Measurements from ENCODE around the gene GPR176.

DNA sequence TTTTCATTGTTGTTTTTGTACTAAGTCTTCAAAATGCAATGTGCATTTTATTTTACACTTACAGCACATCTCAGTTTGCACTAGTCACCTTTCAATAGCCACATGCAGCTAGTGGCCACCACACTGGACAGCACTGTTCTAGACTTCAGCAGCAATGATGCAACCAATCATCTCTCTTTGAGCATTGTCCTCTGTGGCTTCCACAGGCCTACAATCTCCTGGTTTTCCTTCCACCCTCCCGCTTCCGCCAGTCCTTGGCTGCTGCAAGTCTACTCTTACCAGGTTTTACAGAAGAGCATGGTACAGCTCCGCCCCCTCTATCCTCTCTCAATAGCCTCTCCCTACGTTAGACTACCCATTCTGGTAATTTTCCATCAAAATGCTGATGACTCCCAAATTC, 112.3 kb downstream of the GPR176 start:
- TF ChIP-seq, protein P1, sequence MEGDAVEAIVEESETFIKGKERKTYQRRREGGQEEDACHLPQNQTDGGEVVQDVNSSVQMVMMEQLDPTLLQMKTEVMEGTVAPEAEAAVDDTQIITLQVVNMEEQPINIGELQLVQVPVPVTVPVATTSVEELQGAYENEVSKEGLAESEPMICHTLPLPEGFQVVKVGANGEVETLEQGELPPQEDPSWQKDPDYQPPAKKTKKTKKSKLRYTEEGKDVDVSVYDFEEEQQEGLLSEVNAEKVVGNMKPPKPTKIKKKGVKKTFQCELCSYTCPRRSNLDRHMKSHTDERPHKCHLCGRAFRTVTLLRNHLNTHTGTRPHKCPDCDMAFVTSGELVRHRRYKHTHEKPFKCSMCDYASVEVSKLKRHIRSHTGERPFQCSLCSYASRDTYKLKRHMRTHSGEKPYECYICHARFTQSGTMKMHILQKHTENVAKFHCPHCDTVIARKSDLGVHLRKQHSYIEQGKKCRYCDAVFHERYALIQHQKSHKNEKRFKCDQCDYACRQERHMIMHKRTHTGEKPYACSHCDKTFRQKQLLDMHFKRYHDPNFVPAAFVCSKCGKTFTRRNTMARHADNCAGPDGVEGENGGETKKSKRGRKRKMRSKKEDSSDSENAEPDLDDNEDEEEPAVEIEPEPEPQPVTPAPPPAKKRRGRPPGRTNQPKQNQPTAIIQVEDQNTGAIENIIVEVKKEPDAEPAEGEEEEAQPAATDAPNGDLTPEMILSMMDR (IDR thresholded peaks at IDR 0.05; ENCODE audit: poor library complexity) = no peak
- TF ChIP-seq EZH2 (IDR thresholded peaks at IDR 0.05; ENCODE audit: borderline replicate concordance) = no peak
